ENCODE measurements around the gene CSGALNACT2.

DNA sequence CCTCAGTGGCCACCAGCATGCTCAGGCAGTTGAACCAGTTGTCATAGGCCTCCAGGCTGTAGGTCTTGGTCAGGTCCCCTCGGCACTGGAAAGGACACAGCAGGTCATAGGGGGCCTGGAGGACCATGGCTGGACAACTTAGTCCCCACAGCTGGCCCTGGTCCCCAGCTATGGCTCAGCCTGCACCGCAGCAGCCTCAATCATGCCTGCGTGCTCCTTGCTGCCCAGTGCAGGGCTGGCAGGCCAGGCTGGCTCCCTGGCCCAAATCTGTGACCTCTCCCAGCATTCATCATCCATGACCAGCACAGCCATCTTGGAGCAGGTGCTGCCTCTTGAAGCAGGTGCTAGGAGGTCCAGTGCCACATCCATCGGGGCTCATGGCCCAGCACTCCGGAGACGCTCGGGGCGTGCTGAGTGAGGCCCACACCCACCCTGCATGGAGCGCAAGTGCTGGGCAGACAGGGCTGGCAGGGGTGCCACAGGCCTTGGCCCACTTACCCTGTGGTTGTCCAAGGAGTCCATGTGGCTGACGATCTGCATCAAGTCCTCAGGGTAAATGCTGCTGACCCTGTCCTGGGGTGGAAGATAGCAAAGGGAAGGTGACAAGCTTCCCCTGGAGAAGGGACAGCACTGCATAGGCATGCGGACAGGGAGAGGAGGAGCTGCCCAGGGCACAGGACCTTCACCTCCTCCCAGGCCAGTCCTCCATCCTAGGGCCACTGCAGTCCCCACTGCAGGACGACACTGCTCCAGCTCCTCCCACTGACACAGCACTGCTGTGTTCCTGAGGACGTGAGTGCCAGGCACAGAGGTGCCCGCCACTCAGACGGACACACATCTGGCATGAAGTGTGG lies 61.7 kb downstream of the CSGALNACT2 start:
- TF ChIP-seq, protein P1, sequence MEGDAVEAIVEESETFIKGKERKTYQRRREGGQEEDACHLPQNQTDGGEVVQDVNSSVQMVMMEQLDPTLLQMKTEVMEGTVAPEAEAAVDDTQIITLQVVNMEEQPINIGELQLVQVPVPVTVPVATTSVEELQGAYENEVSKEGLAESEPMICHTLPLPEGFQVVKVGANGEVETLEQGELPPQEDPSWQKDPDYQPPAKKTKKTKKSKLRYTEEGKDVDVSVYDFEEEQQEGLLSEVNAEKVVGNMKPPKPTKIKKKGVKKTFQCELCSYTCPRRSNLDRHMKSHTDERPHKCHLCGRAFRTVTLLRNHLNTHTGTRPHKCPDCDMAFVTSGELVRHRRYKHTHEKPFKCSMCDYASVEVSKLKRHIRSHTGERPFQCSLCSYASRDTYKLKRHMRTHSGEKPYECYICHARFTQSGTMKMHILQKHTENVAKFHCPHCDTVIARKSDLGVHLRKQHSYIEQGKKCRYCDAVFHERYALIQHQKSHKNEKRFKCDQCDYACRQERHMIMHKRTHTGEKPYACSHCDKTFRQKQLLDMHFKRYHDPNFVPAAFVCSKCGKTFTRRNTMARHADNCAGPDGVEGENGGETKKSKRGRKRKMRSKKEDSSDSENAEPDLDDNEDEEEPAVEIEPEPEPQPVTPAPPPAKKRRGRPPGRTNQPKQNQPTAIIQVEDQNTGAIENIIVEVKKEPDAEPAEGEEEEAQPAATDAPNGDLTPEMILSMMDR (IDR thresholded peaks at IDR 0.05): no peak
- no peak for TF ChIP-seq EZH2 (IDR thresholded peaks at IDR 0.05; ENCODE audit: borderline replicate concordance, insufficient read depth, low read depth, low read length, poor library complexity, severe bottlenecking)

Data from B cell (primary cell).